Panc1 (cell line): ENCODE measurements around the gene KIFC3. TPM values are rescaled to one million over a fixed set of nuclear protein-coding genes. Genes with fewer than 3 reads are reported as not detected.

Experiments used
- ATAC-seq: fragments of 200-7000 bp; cut with Tn5 transposase; 2 replicates; pipeline ENCODE4 v1.9.1; 2020; ENCODE audit warnings: mild to moderate bottlenecking, moderate library complexity
- BruUV-seq: library from RNA; stranded (reverse); fragments of 400-500 nt; replicated peaks from 2 replicates; lab custom pipeline; 2021; lab: Mats Ljungman, UMichigan
- CTCF ChIA-PET: fragments of 300-600 bp; sonication (Branson Sonifier 250); formaldehyde crosslinking; loops from one replicate; lab custom pipeline; 2022; ENCODE audit warnings: antibody characterized with exemption; lab: Charles Lee
- POLR2A ChIA-PET: fragments of 300-600 bp; sonication (Branson Sonifier 250); formaldehyde crosslinking; loops from one replicate; lab custom pipeline; 2022; ENCODE audit warnings: antibody characterized with exemption; lab: Charles Lee
- DNase-seq: peaks from one replicate; pipeline ENCODE4 v3.0.0-alpha.2; 2010; ENCODE audit warnings: low read depth, low spot score
- H3K27ac ChIP-seq: 2 replicates; pipeline ENCODE4 v1.5.1; 2011; ENCODE audit warnings: mild to moderate bottlenecking, low read length, inconsistent platforms
- H3K27me3 ChIP-seq: fragments of 200-500 bp; sonication (Bioruptor generic); 2 replicates; pipeline ENCODE4 v1.6.0; 2014; ENCODE audit warnings: low read length, inconsistent platforms; ENCODE audit not compliant: control insufficient read depth, insufficient read depth
- H3K36me3 ChIP-seq: fragments of 200-500 bp; sonication (Bioruptor generic); 2 replicates; pipeline ENCODE4 v1.5.1; 2014; ENCODE audit warnings: inconsistent platforms, mild to moderate bottlenecking, low read length, moderate library complexity; ENCODE audit not compliant: control insufficient read depth, insufficient read depth
- H3K4me1 ChIP-seq: 2 replicates; pipeline ENCODE4 v1.5.1; 2011; ENCODE audit warnings: inconsistent platforms, mild to moderate bottlenecking, low read length, moderate library complexity; ENCODE audit not compliant: control insufficient read depth, insufficient read depth
- H3K4me3 ChIP-seq, 2 experiments: 2 replicates each; pipeline ENCODE4 v1.5.1; 2011 to 2012; ENCODE audit warnings: low read depth in 2 of 2, low read length in 2 of 2, mild to moderate bottlenecking in 2 of 2, inconsistent platforms in 1 of 2, moderate library complexity in 1 of 2
- H3K9me3 ChIP-seq: fragments of 200-500 bp; sonication (Bioruptor generic); 2 replicates; pipeline ENCODE4 v1.5.1; 2014; ENCODE audit warnings: low read depth, mild to moderate bottlenecking, inconsistent platforms, low read length, moderate library complexity; ENCODE audit not compliant: control insufficient read depth, insufficient read depth
- POLR2AphosphoS5 ChIP-seq: IDR thresholded peaks from 2 replicates; pipeline ENCODE4 v1.6.1; 2012; ENCODE audit warnings: mild to moderate bottlenecking, low read depth, low read length, moderate library complexity
- SIN3A ChIP-seq: IDR thresholded peaks from 2 replicates; pipeline ENCODE4 v1.6.1; 2012; ENCODE audit warnings: low read depth, mild to moderate bottlenecking, low read length, moderate library complexity, borderline replicate concordance; ENCODE audit not compliant: insufficient read depth
- TCF7L2 ChIP-seq: IDR thresholded peaks from 2 replicates; pipeline ENCODE4 v1.6.1; 2011; ENCODE audit warnings: mild to moderate bottlenecking, low read depth, low read length, inconsistent platforms
- in situ Hi-C: cut with HindIII; loops from 2 replicates; pipeline ENCODE4 v1.10.0; 2016; ENCODE audit warnings: low sequenced_read_pairs, low pct_unique_long_range_greater_than_20kb
- intact Hi-C: fragments of 100-400 bp; cut with micrococcal nuclease; formaldehyde crosslinking; loops from one replicate; pipeline ENCODE4 v1.10.0; 2022; ENCODE audit not compliant: unreplicated experiment
- total RNA-seq: library from RNA; stranded (reverse); gene quantifications from one replicate; pipeline ENCODE4 v1.2.1, GENCODE V29; 2021; ENCODE audit not compliant: unreplicated experiment
- TF ChIP-seq, protein P1 (sequence below): fragments of 450-650 bp; IDR thresholded peaks from 2 replicates; pipeline ENCODE4 v1.5.1; 2017; ENCODE audit warnings: mild to moderate bottlenecking
- TF ChIP-seq, protein P2 (sequence below), 2 experiments: IDR thresholded peaks; 2 replicates each; pipeline ENCODE4 v1.6.1; 2011 to 2012; ENCODE audit warnings: low read depth in 2 of 2, control low read depth in 1 of 2, low read length in 1 of 2, mild to moderate bottlenecking in 1 of 2, moderate library complexity in 1 of 2; ENCODE audit not compliant: insufficient read depth in 1 of 2

The KIFC3 gene
- total RNA-seq, 1 experiment from 2014 or later, result 51.5 TPM

- in situ Hi-C loops, result no loop called here
- Histone ChIP-seq H3K36me3 (no peaks in the 10 kb centered on the region), H3K9me3 (no peaks in the 10 kb centered on the region), H3K4me3 (no peak overlapping the region), H3K27ac (no peak overlapping the region), H3K4me1 (no peaks in the 10 kb centered on the region), H3K27me3 (no peaks in the 10 kb centered on the region)
- POLR2A ChIA-PET, result no interaction called here
- DNase-seq (no peak), ATAC-seq (no peak)
- TF ChIP-seq, protein P1, sequence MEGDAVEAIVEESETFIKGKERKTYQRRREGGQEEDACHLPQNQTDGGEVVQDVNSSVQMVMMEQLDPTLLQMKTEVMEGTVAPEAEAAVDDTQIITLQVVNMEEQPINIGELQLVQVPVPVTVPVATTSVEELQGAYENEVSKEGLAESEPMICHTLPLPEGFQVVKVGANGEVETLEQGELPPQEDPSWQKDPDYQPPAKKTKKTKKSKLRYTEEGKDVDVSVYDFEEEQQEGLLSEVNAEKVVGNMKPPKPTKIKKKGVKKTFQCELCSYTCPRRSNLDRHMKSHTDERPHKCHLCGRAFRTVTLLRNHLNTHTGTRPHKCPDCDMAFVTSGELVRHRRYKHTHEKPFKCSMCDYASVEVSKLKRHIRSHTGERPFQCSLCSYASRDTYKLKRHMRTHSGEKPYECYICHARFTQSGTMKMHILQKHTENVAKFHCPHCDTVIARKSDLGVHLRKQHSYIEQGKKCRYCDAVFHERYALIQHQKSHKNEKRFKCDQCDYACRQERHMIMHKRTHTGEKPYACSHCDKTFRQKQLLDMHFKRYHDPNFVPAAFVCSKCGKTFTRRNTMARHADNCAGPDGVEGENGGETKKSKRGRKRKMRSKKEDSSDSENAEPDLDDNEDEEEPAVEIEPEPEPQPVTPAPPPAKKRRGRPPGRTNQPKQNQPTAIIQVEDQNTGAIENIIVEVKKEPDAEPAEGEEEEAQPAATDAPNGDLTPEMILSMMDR, result no peak
- TF ChIP-seq, protein P2, sequence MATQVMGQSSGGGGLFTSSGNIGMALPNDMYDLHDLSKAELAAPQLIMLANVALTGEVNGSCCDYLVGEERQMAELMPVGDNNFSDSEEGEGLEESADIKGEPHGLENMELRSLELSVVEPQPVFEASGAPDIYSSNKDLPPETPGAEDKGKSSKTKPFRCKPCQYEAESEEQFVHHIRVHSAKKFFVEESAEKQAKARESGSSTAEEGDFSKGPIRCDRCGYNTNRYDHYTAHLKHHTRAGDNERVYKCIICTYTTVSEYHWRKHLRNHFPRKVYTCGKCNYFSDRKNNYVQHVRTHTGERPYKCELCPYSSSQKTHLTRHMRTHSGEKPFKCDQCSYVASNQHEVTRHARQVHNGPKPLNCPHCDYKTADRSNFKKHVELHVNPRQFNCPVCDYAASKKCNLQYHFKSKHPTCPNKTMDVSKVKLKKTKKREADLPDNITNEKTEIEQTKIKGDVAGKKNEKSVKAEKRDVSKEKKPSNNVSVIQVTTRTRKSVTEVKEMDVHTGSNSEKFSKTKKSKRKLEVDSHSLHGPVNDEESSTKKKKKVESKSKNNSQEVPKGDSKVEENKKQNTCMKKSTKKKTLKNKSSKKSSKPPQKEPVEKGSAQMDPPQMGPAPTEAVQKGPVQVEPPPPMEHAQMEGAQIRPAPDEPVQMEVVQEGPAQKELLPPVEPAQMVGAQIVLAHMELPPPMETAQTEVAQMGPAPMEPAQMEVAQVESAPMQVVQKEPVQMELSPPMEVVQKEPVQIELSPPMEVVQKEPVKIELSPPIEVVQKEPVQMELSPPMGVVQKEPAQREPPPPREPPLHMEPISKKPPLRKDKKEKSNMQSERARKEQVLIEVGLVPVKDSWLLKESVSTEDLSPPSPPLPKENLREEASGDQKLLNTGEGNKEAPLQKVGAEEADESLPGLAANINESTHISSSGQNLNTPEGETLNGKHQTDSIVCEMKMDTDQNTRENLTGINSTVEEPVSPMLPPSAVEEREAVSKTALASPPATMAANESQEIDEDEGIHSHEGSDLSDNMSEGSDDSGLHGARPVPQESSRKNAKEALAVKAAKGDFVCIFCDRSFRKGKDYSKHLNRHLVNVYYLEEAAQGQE (IDR thresholded peaks at IDR 0.05; ENCODE audit: insufficient read depth in 1 of 2, low read depth in 2 of 2, low read length in 1 of 2), result no peak
- TF ChIP-seq SIN3A, result no peak
- TF ChIP-seq TCF7L2, result no peak
- no peak for TF ChIP-seq POLR2AphosphoS5
- no TSS peak for BruUV-seq
- intact Hi-C loops, result no loop called here
- CTCF ChIA-PET, result no interaction called here
Measured at GRCh38 chr16:57747996-57748395, 54.3 kb downstream of the KIFC3 start.

DNA sequence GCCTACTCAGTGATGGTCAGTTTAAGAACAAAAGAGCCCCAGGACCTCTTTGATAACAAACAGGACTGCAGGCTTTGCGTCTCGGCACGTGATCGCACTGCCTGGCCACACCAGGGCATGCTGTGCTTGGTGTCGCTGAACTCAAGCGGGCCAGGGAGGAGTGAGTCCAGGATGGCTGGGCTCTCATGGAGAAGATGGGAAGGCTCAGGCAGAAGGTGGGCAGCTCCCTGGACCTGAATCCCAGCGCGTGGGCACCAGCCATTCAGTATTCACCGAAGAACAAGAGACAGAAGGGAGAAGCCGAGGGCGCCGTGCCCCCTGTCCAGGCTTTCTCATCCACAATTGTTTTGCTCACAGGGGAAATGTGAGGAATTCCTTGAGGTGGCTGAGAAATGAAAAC is 54.8 kb downstream of the KIFC3 start:
- no peaks in the 10 kb centered on the region for H3K4me1 ChIP-seq
- ChIA-PET POLR2A (no interaction called here), CTCF (no interaction called here)
- no peaks in the 10 kb centered on the region for H3K27me3 ChIP-seq
- BruUV-seq, result no TSS peak
- no peak overlapping the region for H3K4me3 ChIP-seq
- H3K27ac ChIP-seq, result no peak overlapping the region
- H3K36me3 ChIP-seq, result no peaks in the 10 kb centered on the region
- TF ChIP-seq, protein P2 (IDR thresholded peaks at IDR 0.05; ENCODE audit: insufficient read depth in 1 of 2, low read depth in 2 of 2, low read length in 1 of 2), result no peak
- TF ChIP-seq TCF7L2, result no peak
- no peak for TF ChIP-seq POLR2AphosphoS5
- no peak for TF ChIP-seq SIN3A
- TF ChIP-seq, protein P1, result no peak
- ATAC-seq, result no peak
- in situ Hi-C loops, result no loop called here
- DNase-seq, result no peak
- intact Hi-C loops, result no loop called here
- H3K9me3 ChIP-seq, result no peaks in the 10 kb centered on the region
